A549 treated with Mapracorat at 1 μM for 4 hours (cell line): ENCODE data around the gene IPCEF1. TPM values are rescaled to one million over a fixed set of nuclear protein-coding genes. Genes with fewer than 3 reads are reported as not detected.

Experiments
- total RNA-seq: library from RNA; stranded (reverse); fragments of 200-300 nt; extraction: Qiagen RNA extraction; gene quantifications from 5 replicates; pipeline ENCODE4 v1.2.3, GENCODE V29; 2022

IPCEF1 gene, protein sequence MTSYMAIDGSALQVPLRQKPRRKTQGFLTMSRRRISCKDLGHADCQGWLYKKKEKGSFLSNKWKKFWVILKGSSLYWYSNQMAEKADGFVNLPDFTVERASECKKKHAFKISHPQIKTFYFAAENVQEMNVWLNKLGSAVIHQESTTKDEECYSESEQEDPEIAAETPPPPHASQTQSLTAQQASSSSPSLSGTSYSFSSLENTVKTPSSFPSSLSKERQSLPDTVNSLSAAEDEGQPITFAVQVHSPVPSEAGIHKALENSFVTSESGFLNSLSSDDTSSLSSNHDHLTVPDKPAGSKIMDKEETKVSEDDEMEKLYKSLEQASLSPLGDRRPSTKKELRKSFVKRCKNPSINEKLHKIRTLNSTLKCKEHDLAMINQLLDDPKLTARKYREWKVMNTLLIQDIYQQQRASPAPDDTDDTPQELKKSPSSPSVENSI
- total RNA-seq = 0.02 to 0.08 TPM (median 0.04 TPM) in 4 of 5 replicates, not detected in the other

GRCh38 chr6:154356690-154357089, at the start of gene IPCEF1:
Gene IPCEF1, minus strand, starts transcription at chr6:154356803. Its CDS starts 90,856 bp downstream, at chr6:154265947.

Other genes with a start within 250 kb of the IPCEF1 start
- gene CNKSR3, start 153.9 kb upstream of the IPCEF1 start, total RNA-seq = 6.1 to 7.8 TPM (median 7.4 TPM) in 5 replicates